Measurements from ENCODE around the gene ITPK1. TPM values are rescaled to one million over a fixed set of nuclear protein-coding genes. Genes with fewer than 3 reads are reported as not detected.

The ITPK1 gene
- total RNA-seq, 1 donor from 2014 or later = 32.8 TPM

DNA sequence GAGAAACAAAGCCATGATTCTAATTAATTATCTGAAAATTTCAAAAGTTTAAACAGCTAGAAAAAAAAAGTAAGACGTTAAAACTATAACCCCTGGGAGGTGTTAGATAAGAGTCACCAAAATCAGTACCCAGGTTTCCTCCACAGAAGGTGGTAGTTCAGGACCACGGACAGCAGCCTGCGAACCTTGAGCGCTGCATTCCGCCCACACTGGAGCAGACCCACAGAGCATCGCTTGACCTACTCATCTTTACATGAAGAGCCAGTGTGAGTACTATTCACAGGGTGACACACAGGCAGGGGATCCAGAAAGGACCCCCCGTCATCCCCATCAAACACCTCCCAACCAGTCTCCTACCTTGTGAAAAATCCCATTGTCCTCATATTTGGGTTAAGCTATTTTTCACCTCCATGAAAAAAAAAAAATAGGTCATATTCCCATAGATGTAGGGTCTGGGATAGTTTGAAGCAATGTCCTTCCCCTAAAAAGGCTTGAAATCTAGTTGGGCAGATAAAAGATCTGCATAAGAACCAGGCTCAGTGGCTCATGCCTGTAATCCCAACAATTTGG lies 201.6 kb downstream of the ITPK1 start:
- H3K36me3 Mint-ChIP-seq (ENCODE audit: unreplicated experiment) = no peaks in the 10 kb centered on the region
- no peak for DNase-seq (ENCODE audit: extremely low spot score, unreplicated experiment)
- H3K27ac Mint-ChIP-seq (ENCODE audit: unreplicated experiment) = no peak overlapping the region
- no peaks in the 10 kb centered on the region for H3K9me3 Mint-ChIP-seq (ENCODE audit: unreplicated experiment)
- TF ChIP-seq, protein P1, sequence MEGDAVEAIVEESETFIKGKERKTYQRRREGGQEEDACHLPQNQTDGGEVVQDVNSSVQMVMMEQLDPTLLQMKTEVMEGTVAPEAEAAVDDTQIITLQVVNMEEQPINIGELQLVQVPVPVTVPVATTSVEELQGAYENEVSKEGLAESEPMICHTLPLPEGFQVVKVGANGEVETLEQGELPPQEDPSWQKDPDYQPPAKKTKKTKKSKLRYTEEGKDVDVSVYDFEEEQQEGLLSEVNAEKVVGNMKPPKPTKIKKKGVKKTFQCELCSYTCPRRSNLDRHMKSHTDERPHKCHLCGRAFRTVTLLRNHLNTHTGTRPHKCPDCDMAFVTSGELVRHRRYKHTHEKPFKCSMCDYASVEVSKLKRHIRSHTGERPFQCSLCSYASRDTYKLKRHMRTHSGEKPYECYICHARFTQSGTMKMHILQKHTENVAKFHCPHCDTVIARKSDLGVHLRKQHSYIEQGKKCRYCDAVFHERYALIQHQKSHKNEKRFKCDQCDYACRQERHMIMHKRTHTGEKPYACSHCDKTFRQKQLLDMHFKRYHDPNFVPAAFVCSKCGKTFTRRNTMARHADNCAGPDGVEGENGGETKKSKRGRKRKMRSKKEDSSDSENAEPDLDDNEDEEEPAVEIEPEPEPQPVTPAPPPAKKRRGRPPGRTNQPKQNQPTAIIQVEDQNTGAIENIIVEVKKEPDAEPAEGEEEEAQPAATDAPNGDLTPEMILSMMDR (IDR thresholded peaks at IDR 0.05) = no peak
- no peaks in the 10 kb centered on the region for H3K4me1 Mint-ChIP-seq (ENCODE audit: unreplicated experiment)
- H3K4me3 Mint-ChIP-seq (ENCODE audit: unreplicated experiment) = no peak overlapping the region
- no peaks in the 10 kb centered on the region for H3K27me3 Mint-ChIP-seq (ENCODE audit: unreplicated experiment)

DNA sequence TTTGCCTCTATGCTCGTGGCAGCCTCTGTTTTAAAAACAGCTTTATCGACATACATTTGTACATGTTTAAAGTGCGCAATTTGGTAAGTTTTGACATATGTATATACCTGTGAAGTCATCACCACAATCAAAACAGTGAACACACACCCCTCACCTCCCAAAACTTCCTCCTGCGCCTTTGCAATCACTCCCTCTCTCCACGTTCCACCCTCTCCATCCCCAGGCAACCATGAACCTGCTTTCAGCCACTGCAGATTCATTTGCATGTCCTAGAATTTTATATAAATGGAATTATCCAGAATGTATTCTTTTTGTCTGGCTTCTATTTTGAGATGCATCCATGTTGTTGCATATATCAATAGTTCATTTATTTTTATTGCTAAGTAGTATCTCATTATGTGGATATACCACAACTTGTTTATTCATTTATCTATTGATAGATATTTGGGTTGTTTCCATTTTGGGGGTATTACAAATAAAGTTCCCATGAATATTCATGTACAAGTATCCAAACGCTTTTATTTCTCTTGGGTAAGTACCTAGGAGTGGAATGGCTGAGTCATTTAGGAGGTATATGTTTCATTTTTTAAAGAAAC lies 208.3 kb downstream of the ITPK1 start:
- TF ChIP-seq, protein P1 (IDR thresholded peaks at IDR 0.05) = no peak
- Mint-ChIP-seq H3K4me3 (ENCODE audit: unreplicated experiment) (no peak overlapping the region), H3K27ac (ENCODE audit: unreplicated experiment) (no peak overlapping the region), H3K36me3 (ENCODE audit: unreplicated experiment) (no peaks in the 10 kb centered on the region), H3K4me1 (ENCODE audit: unreplicated experiment) (no peaks in the 10 kb centered on the region), H3K9me3 (ENCODE audit: unreplicated experiment) (no peaks in the 10 kb centered on the region), H3K27me3 (ENCODE audit: unreplicated experiment) (peaks cover 30% of the 10 kb centered on the region)
- DNase-seq (ENCODE audit: extremely low spot score, unreplicated experiment) = no peak

DNA sequence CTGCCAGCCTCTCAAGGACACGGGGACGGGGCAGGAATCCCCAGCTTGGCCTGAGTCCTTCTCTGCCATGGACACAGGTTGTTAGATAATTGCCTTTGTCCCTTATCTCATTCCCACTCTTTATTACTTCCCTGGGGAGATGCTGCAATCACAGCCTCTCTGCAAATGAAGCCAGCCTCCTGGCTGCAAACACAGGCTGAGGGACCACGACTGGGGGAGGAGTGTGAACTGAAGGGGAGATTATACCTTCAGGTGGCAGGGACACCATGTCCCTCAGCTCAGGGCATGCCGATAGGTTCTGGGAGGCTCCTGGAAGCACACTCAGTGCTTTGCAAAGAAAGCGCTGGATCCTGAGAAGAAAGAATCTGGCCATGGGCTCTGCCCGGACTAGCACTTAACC lies 208.9 kb downstream of the ITPK1 start:
- TF ChIP-seq, protein P1 (IDR thresholded peaks at IDR 0.05) = no peak
- H3K27ac Mint-ChIP-seq (ENCODE audit: unreplicated experiment) = no peak overlapping the region
- no peak for DNase-seq (ENCODE audit: extremely low spot score, unreplicated experiment)
- H3K36me3 Mint-ChIP-seq (ENCODE audit: unreplicated experiment) = no peaks in the 10 kb centered on the region
- H3K4me1 Mint-ChIP-seq (ENCODE audit: unreplicated experiment) = no peaks in the 10 kb centered on the region
- H3K4me3 Mint-ChIP-seq (ENCODE audit: unreplicated experiment) = no peak overlapping the region
- no peaks in the 10 kb centered on the region for H3K9me3 Mint-ChIP-seq (ENCODE audit: unreplicated experiment)
- peaks cover 32% of the 10 kb centered on the region for H3K27me3 Mint-ChIP-seq (ENCODE audit: unreplicated experiment)

- Mint-ChIP-seq H3K4me1 (ENCODE audit: unreplicated experiment) (no peaks in the 10 kb centered on the region), H3K4me3 (ENCODE audit: unreplicated experiment) (no peak overlapping the region), H3K27me3 (ENCODE audit: unreplicated experiment) (peaks cover 32% of the 10 kb centered on the region), H3K27ac (ENCODE audit: unreplicated experiment) (no peak overlapping the region), H3K36me3 (ENCODE audit: unreplicated experiment) (no peaks in the 10 kb centered on the region), H3K9me3 (ENCODE audit: unreplicated experiment) (no peaks in the 10 kb centered on the region)
- no peak for DNase-seq (ENCODE audit: extremely low spot score, unreplicated experiment)
- TF ChIP-seq, protein P1 (IDR thresholded peaks at IDR 0.05) = no peak
Measured at GRCh38 chr14:92906420-92906819, 209.3 kb downstream of the ITPK1 start.

GRCh38 chr14:92905667-92906066 lies 210.1 kb downstream of the ITPK1 start:
- no peak for DNase-seq (ENCODE audit: extremely low spot score, unreplicated experiment)
- no peak overlapping the region for H3K4me3 Mint-ChIP-seq (ENCODE audit: unreplicated experiment)
- no peaks in the 10 kb centered on the region for H3K36me3 Mint-ChIP-seq (ENCODE audit: unreplicated experiment)
- no peak overlapping the region for H3K27ac Mint-ChIP-seq (ENCODE audit: unreplicated experiment)
- peaks cover 34% of the 10 kb centered on the region for H3K27me3 Mint-ChIP-seq (ENCODE audit: unreplicated experiment)
- TF ChIP-seq, protein P1 (IDR thresholded peaks at IDR 0.05) = no peak
- H3K4me1 Mint-ChIP-seq (ENCODE audit: unreplicated experiment) = no peaks in the 10 kb centered on the region
- H3K9me3 Mint-ChIP-seq (ENCODE audit: unreplicated experiment) = no peaks in the 10 kb centered on the region
